ENCODE results near the gene ANKRD45. TPM values are rescaled to one million over a fixed set of nuclear protein-coding genes. Genes with fewer than 3 reads are reported as not detected.
"Not testable (repeated sequence)": the region's sequence is repeated elsewhere in the genome, so short reads cannot be mapped to it uniquely, and the experiment has no call there.

Gene ANKRD45, protein sequence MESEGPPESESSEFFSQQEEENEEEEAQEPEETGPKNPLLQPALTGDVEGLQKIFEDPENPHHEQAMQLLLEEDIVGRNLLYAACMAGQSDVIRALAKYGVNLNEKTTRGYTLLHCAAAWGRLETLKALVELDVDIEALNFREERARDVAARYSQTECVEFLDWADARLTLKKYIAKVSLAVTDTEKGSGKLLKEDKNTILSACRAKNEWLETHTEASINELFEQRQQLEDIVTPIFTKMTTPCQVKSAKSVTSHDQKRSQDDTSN
- not detected in 2 replicates for total RNA-seq

DNA sequence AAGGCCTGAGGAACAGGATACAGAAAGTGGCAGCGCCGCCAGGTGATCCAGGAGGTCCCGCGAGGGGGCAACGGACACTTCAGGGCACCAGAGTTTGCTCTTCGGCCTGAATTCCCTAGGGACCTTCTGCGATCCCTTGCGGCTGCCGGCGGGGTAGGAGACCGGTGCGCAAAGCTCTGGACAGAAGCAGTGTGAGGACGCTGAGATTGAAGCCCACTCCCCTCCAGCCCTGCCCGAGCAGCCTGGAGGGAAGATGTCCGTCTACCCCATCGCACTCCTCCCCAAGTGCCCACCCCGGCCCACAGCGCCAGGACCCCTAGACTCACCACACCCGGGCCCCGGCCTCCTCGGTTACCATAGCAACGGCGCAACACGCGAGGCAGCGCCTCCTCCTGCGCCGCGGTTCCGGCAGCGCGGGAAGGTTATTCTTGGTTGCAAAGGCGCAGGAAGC lies at the start of gene ANKRD45:
ANKRD45 (minus strand) TSS at position 361 of the 451 bp plus-strand sequence. CDS start 10,433 bp downstream, outside the sequence.
- Mint-ChIP-seq H3K9me3 (no peaks in the 10 kb centered on the region), H3K27me3 (peaks cover 21% of the 10 kb centered on the region), H3K4me1 (peaks cover 5% of the 10 kb centered on the region), H3K4me3 (peak within 1 kb of the TSS; percentile 55), H3K36me3 (ENCODE audit: low read depth) (no peaks in the 10 kb centered on the region), H3K27ac (no peak within 1 kb of the TSS)
- intact Hi-C loops (cut with micrococcal nuclease): no loop called here
- DNase-seq: peak; percentile 69

DNA sequence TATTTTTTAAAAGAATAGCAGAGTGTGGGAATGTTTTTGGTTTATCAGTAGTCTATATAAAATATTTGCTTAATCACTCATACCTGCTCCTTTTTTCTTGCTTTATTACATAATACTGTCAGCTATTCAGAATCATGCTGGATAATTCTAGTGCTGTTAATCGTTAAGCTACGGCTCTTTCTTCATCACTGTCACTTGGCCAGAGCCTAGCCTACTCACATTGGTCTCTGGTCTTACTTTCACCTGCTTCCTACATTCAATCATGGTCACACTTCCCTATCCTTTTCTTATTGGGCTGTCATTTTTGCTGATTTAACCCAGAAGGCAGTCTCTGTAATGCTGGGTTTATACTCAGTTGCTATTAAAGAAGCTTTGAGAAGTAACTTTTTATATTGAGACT lies 47.6 kb upstream of the ANKRD45 start:
- peaks cover 26% of the 10 kb centered on the region for H3K4me1 Mint-ChIP-seq
- peaks cover 7% of the 10 kb centered on the region for H3K27me3 Mint-ChIP-seq
- no peak overlapping the region for H3K27ac Mint-ChIP-seq
- intact Hi-C loops (cut with micrococcal nuclease): no loop called here
- H3K9me3 Mint-ChIP-seq: peaks cover 6% of the 10 kb centered on the region
- H3K36me3 Mint-ChIP-seq (ENCODE audit: low read depth): peaks cover 34% of the 10 kb centered on the region
- peak overlapping the region; percentile 23 for H3K4me3 Mint-ChIP-seq
- DNase-seq: no peak

DNA sequence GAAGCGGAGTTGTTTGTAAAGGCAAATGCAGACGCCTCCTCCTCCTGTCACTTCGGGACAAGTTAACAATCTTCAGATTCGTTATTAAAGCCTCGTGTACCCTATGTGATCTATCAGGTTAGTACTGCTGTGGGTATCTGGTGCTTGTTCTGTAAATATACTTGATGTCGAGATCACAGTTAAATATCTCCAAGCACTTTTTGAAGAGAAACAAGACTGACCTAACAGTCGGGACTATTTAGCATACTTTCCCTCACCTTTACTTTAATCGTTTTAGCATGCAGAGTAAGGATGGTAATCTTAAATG lies 45.8 kb upstream of the ANKRD45 start:
- Mint-ChIP-seq H3K4me1 (peaks cover 22% of the 10 kb centered on the region), H3K27ac (peak overlapping the region; percentile 95), H3K36me3 (ENCODE audit: low read depth) (peaks cover 25% of the 10 kb centered on the region), H3K27me3 (peaks cover 20% of the 10 kb centered on the region), H3K4me3 (peak overlapping the region; percentile 96), H3K9me3 (peaks cover 6% of the 10 kb centered on the region)
- DNase-seq: no peak
- intact Hi-C loops (cut with micrococcal nuclease): loop anchor here (1.0 to 2.0 kb wide), 4 partner anchors 239 to 1284 kb away; partner anchors contain the start of gene CACYBP

DNA sequence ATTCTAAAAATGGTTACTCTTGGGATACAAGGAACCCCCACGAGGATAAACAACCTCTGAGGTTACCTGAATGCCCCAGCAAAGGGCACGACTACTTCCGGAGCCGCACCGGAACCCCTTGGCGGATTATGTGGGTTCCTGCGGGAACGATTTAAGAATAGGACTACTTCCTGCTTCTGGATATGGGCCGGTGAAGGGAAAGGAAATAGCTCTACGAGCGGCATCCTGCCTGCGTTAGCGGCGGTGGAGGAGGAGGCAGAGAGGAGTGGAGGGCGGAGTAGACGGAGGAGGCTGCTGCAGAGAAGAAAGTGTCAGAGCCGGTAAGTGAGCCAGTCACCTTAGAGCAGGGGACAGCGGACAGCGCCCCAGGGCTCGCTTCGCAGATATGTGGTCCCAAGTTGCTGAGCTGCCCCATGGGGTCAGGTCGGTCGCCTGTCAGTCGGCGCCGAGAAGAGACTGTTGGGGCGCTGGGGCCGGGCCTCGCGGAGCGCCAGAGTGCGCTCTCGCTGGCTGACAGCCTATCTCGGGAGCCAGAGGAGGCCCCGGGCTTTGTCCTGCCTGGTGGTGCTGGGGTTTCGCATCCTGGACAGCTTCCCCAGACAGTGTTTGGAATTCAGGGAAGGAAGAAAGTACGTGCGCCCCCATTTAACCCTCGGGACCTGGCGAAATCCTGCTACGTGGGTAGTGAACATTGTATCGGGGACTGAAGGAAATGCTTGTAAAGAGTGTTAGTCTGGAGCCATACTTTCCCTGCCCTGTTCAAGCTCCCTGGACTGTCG lies 45.3 kb upstream of the ANKRD45 start, which contains the start of gene KLHL20:
KLHL20 (plus strand) TSS at position 223 of the 779 bp plus-strand sequence. CDS start 1,063 bp downstream, outside the sequence.
- intact Hi-C loops (cut with micrococcal nuclease): loop anchor here (1.0 to 2.0 kb wide), 6 partner anchors 109 to 1284 kb away; partner anchors contain the start of genes CACYBP, CENPL, DARS2 and ZBTB37
- peaks cover 23% of the 10 kb centered on the region for H3K27me3 Mint-ChIP-seq

DNA sequence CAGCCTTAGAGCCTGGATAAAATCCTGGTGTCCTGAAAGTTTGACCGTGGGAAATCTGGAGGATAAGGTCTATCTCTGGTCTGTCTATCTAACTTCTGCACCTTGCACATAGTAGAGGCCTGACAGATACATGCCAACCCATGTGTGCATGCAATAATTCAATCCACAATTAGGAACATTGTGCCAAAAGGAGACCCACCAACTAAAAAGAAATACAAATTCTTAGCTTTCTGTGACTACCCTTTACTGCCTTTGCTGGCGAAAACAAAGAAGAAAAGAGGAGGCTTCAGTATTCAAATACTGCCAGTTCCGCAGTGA lies 44.7 kb upstream of the ANKRD45 start:
- Mint-ChIP-seq H3K4me3 (peak overlapping the region; percentile 96), H3K36me3 (ENCODE audit: low read depth) (peaks cover 20% of the 10 kb centered on the region), H3K27ac (peak overlapping the region; percentile 95), H3K9me3 (peaks cover 6% of the 10 kb centered on the region), H3K27me3 (peaks cover 24% of the 10 kb centered on the region), H3K4me1 (peaks cover 18% of the 10 kb centered on the region)
- no peak for DNase-seq
- intact Hi-C loops (cut with micrococcal nuclease): loop anchor here (1.0 to 2.0 kb wide), 3 partner anchors 110 to 306 kb away; partner anchors contain the start of genes CENPL, DARS2 and ZBTB37

More for the DNA sequence above, 45.3 kb upstream of the ANKRD45 start, which contains the start of gene KLHL20:
- Mint-ChIP-seq H3K4me3 (peak within 1 kb of the TSS; percentile 96), H3K36me3 (ENCODE audit: low read depth) (peaks cover 20% of the 10 kb centered on the region), H3K4me1 (peaks cover 18% of the 10 kb centered on the region), H3K27ac (peak within 1 kb of the TSS; percentile 95), H3K9me3 (peaks cover 6% of the 10 kb centered on the region)
- DNase-seq: peak; percentile 96

DNA sequence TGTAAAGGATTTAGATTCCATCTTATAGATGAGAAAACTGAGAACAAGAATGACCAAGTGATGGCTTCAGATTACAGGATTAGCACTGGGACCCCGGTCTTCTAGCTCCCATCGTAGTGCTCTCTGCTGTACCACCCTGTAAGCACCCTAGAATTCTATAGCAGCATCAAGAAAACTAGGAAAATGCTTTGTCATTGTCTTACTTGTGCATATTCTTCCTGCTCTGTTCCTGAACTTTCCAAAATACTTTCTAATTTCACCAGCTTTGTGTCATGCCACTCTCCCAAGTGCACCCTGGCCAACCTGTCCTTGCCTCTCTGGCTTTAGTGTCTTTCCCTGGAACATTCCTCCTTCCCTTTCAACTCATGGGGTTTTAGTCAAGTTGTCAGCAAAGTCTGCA lies 39.1 kb upstream of the ANKRD45 start:
- H3K4me1 Mint-ChIP-seq: no peaks in the 10 kb centered on the region
- peaks cover 5% of the 10 kb centered on the region for H3K9me3 Mint-ChIP-seq
- no peak overlapping the region for H3K27ac Mint-ChIP-seq
- peaks cover 35% of the 10 kb centered on the region for H3K27me3 Mint-ChIP-seq
- H3K36me3 Mint-ChIP-seq (ENCODE audit: low read depth): peaks cover 3% of the 10 kb centered on the region
- no peak overlapping the region for H3K4me3 Mint-ChIP-seq
- intact Hi-C loops (cut with micrococcal nuclease): no loop called here
- DNase-seq: no peak

DNA sequence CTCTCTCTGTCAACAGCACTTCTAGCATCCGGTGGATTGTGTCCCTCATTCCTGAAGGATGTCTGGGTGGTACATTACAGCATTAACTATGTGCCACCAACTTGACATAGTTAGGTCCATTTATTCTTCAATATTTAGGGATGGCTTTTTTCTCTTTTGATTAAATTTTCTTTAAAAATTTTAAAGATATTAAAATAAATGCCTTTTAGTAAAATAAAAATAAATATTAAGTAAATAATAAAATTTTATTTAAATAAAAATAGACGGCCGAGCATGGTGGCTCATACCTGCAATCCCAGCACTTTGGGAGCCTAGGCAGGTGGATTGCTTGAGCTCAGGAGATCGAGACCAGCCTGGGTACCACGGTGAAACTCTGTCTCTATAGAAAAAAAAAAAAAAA lies 35.5 kb upstream of the ANKRD45 start:
- no peak overlapping the region for H3K27ac Mint-ChIP-seq
- intact Hi-C loops (cut with micrococcal nuclease): no loop called here
- H3K4me1 Mint-ChIP-seq: no peaks in the 10 kb centered on the region
- H3K4me3 Mint-ChIP-seq: no peak overlapping the region
- no peak for DNase-seq
- H3K9me3 Mint-ChIP-seq: no peaks in the 10 kb centered on the region
- H3K27me3 Mint-ChIP-seq: peaks cover 15% of the 10 kb centered on the region
- H3K36me3 Mint-ChIP-seq (ENCODE audit: low read depth): no peaks in the 10 kb centered on the region

DNA sequence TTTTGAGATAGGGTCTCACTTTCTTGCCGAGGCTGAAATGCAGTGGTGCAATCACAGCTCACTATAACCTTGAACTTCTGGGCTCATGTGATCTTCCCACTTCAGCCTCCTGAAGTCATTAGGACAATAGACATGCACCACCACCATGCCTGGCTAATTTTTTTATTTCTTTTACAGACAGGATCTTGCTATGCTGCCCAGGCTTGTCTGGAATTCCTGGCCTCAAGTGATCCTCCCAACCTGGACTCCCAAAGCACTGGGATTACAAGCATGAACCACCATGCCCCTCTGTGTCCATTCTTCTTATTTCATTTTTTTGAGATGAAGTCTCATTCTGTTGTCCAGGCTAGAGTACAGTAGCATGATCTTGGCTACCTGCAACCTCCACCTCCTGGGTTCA lies 33.1 kb upstream of the ANKRD45 start:
- no peak overlapping the region for H3K4me3 Mint-ChIP-seq
- no peak overlapping the region for H3K27ac Mint-ChIP-seq
- H3K36me3 Mint-ChIP-seq (ENCODE audit: low read depth): no peaks in the 10 kb centered on the region
- intact Hi-C loops (cut with micrococcal nuclease): no loop called here
- DNase-seq: no peak
- H3K4me1 Mint-ChIP-seq: no peaks in the 10 kb centered on the region
- peaks cover 4% of the 10 kb centered on the region for H3K9me3 Mint-ChIP-seq
- peaks cover 21% of the 10 kb centered on the region for H3K27me3 Mint-ChIP-seq

DNA sequence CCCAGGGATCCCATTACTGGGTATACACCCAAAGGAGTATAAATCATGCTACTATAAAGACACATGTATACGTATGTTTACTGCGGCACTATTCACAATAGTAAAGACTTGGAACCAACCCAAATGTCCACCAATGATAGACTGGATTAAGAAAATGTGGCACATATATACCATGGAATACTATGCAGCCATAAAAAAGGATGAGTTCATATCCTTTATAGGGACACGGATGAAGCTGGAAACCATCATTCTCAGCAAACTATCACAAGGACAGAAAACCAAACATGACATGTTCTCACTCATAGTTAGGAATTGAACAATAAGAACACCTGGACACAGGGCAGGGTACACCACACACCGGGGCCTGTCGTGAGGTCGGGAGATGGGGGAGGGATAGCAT lies 31.6 kb upstream of the ANKRD45 start:
- H3K4me1 Mint-ChIP-seq; H3K36me3 Mint-ChIP-seq (ENCODE audit: low read depth); intact Hi-C loops (cut with micrococcal nuclease); H3K9me3 Mint-ChIP-seq; H3K4me3 Mint-ChIP-seq; H3K27ac Mint-ChIP-seq; DNase-seq: not testable (repeated sequence)
- peaks cover 21% of the 10 kb centered on the region for H3K27me3 Mint-ChIP-seq

DNA sequence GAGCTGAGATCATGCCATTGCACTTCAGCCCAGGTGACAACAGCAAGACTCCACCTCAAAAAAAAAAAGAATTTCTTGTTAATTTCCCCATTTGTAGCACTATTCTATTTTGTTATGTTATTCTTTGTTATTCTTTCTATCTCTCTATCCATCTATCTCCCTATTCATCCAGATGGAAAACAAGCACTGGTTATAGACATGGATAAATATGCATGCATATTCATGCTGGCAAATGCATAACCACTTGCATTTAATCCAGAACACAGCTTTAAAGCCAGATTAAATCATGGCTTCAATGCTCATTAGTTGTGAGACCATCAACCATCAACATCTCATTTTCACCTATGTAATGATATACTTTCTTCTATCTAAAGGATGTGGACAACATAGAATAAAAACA lies 23.6 kb upstream of the ANKRD45 start:
- no peak overlapping the region for H3K27ac Mint-ChIP-seq
- no peak for DNase-seq
- H3K4me3 Mint-ChIP-seq: no peak overlapping the region
- H3K27me3 Mint-ChIP-seq: peaks cover 14% of the 10 kb centered on the region
- intact Hi-C loops (cut with micrococcal nuclease): no loop called here
- peaks cover 4% of the 10 kb centered on the region for H3K9me3 Mint-ChIP-seq
- peaks cover 2% of the 10 kb centered on the region for H3K4me1 Mint-ChIP-seq
- no peaks in the 10 kb centered on the region for H3K36me3 Mint-ChIP-seq (ENCODE audit: low read depth)

DNA sequence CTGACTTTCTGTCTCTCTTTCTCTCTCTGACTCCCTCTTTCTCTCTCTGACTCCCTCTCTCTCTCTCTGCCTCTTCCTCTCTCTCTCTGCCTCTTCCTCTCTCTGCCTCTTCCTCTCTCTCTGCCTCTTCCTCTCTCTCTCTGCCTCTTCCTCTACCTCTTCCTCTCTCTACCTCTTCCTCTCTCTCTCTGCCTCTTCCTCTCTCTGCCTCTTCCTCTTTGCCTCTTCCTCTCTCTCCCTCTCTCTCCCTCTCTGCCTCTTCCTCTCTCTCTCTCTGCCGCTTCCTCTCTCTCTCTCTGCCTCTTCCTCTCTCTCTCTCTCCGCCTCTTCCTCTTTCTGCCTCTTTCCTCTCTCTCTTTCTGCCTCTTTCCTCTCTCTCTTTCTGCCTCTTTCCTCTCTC lies 18.6 kb upstream of the ANKRD45 start:
- DNase-seq: no peak
- Mint-ChIP-seq H3K9me3 (no peaks in the 10 kb centered on the region), H3K4me1 (peaks cover 2% of the 10 kb centered on the region), H3K4me3 (no peak overlapping the region), H3K27me3 (peaks cover 9% of the 10 kb centered on the region), H3K36me3 (ENCODE audit: low read depth) (no peaks in the 10 kb centered on the region), H3K27ac (no peak overlapping the region)
- intact Hi-C loops (cut with micrococcal nuclease): no loop called here

DNA sequence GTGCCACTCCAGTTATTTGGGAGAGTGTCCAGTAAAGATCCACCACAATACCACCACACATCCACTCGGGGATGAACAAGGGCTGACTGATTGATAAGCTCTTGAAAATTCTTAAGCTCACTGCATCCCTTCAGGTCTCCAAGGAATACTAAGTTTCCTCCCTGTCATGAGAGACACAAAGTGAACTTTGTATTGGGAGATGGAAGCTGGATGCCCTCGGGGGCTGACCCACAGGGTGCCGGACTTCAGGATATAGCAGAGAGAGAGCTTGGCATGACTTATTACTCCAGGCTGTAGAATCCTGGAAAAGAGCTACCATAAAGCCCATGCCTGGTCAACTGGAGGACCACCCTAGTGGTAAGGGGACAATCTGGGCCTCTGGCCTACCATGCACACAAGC lies 15.5 kb upstream of the ANKRD45 start:
- H3K27ac Mint-ChIP-seq; intact Hi-C loops (cut with micrococcal nuclease); H3K27me3 Mint-ChIP-seq; H3K36me3 Mint-ChIP-seq (ENCODE audit: low read depth); H3K9me3 Mint-ChIP-seq; H3K4me1 Mint-ChIP-seq; DNase-seq; H3K4me3 Mint-ChIP-seq: not testable (repeated sequence)

DNA sequence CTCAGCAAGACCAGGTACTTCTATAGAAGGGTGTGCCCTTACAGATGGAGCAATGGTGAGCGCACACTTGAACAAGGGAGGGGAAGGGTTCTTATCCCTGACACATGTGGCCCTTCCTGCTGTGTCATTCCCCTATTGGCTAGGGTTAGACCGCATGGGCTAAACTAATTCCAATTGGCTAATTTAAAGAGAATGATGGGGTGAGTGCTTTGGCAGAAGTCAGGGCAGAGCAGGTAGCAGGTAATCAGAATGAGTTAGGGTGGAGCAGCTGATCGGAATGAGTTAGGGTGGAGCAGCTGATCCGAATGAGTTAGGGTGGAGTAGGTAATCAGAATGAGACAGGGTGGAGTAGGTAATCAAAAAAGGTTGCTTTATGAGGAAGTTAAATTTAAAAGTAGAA lies 14.2 kb upstream of the ANKRD45 start:
- not testable (repeated sequence) for H3K4me3 Mint-ChIP-seq

DNA sequence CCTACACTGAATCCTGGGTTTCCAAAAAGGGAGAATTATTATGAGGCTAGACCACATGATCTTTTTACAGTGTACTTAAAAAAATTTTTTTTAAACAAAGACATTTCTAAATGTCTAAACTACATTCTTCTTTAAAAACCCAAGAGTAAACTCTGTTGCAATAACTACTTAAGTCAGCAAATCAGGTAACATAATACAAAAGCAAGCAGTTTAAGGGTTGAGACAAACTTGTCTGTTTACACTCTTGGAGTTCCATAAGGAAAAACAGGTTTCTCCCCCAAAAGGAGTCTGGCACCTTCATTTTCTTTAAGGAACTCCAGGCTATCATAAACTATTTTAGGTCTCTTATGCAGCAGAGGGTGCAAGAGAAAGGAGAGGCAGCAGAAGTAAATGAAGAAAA lies 12.5 kb upstream of the ANKRD45 start:
- Mint-ChIP-seq H3K27ac (no peak overlapping the region), H3K9me3 (peaks cover 15% of the 10 kb centered on the region), H3K36me3 (ENCODE audit: low read depth) (no peaks in the 10 kb centered on the region), H3K4me1 (no peaks in the 10 kb centered on the region), H3K27me3 (peaks cover 12% of the 10 kb centered on the region), H3K4me3 (no peak overlapping the region)
- intact Hi-C loops (cut with micrococcal nuclease): no loop called here
- DNase-seq: no peak

More for the DNA sequence above, 14.2 kb upstream of the ANKRD45 start:
- DNase-seq; H3K4me1 Mint-ChIP-seq; H3K27ac Mint-ChIP-seq; H3K9me3 Mint-ChIP-seq; intact Hi-C loops (cut with micrococcal nuclease); H3K36me3 Mint-ChIP-seq (ENCODE audit: low read depth): not testable (repeated sequence)
- peaks cover 11% of the 10 kb centered on the region for H3K27me3 Mint-ChIP-seq

Data from activated CD4-positive, alpha-beta T cell treated with anti-CD3 and anti-CD28 coated beads, Interleukin-2, amount 10 ng/mL, durations not matched to agents 24 days and 14 days (primary cell).